Right lobe of liver (tissue), 6 donors: ENCODE data around the gene PBOV1. TPM values are rescaled to one million over a fixed set of nuclear protein-coding genes. Genes with fewer than 3 reads are reported as not detected.

Source experiments
- ATAC-seq, 4 donors: fragments of 200-7000 bp; cut with Tn5 transposase; one replicate each; pipeline ENCODE4 v1.9.1; 2020; ENCODE audit warnings: mild to moderate bottlenecking in 4 of 4, moderate library complexity in 4 of 4
- DNase-seq, 3 donors: peaks; one replicate each; pipeline ENCODE4 v3.0.0-alpha.2; 2020
- H3K27ac ChIP-seq, 3 donors: fragments of 200-600 bp; one replicate each; pipeline ENCODE4 v1.8.0; 2022
- H3K27me3 ChIP-seq, 2 donors: fragments of 200-600 bp; one replicate each; pipeline ENCODE4 v1.8.0; 2022
- H3K36me3 ChIP-seq, 4 donors: fragments of 200-600 bp; sonication (generic) in 1 of 4; one replicate each; pipeline versions ENCODE4 v1.5.1 to v1.8.0; 2017 to 2022; ENCODE audit warnings: control low read depth in 1 of 4
- H3K4me1 ChIP-seq, 4 donors: fragments of 200-600 bp; sonication (generic) in 1 of 4; one replicate each; pipeline versions ENCODE4 v1.5.1 to v1.8.0; 2017 to 2022; ENCODE audit warnings: control low read depth in 1 of 4
- H3K4me3 ChIP-seq, 3 donors: fragments of 200-600 bp; one replicate each; pipeline ENCODE4 v1.8.0; 2022
- H3K9me3 ChIP-seq, 4 donors: fragments of 200-600 bp; sonication (generic) in 1 of 4; one replicate each; pipeline versions ENCODE4 v1.5.1 to v1.8.0; 2017 to 2022; ENCODE audit warnings: control low read depth in 1 of 4
- POLR2A ChIP-seq: fragments of 450-650 bp; IDR thresholded peaks from one replicate; pipeline ENCODE4 v1.6.1; 2017; ENCODE audit warnings: antibody characterized with exemption, mild to moderate bottlenecking
- WGBS: methylation state at CpG from one replicate; pipeline ENCODE4 v1.1.6; 2018; ENCODE audit warnings: low coverage, low lambda C conversion rate; ENCODE audit not compliant: insufficient coverage; ENCODE audit errors: missing lambda C conversion rate; 5-methylcytosine and 5-hydroxymethylcytosine counted together
- intact Hi-C, 2 donors: fragments of 100-400 bp; cut with DNase I; formaldehyde crosslinking; loops; one replicate each; pipeline versions ENCODE4 v1.11.2 to v1.14.1; 2022
- total RNA-seq, 6 experiments: library from RNA; depleted of rRNA in 2 of 6; stranded (reverse); fragments of >200 nt in 2 of 6; fragmentation: NEBNext Ultra II Directional in 3 of 6; extraction: Animal tissue kit (Norgen Biotek cat#: 25700) in 3 of 6; gene quantifications; one replicate each; pipeline versions ENCODE4 v1.1.0 to v1.2.4, GENCODE V29; 2016 to 2023
- TF ChIP-seq, protein P1 (sequence below), 4 donors: fragments of 200-600 bp in 3 of 4; fragments of 450-650 bp in 1 of 4; IDR thresholded peaks; one replicate each; pipeline versions ENCODE4 v1.5.1 to v1.8.0; 2016 to 2022; ENCODE audit warnings: antibody characterized with exemption in 4 of 4, mild to moderate bottlenecking in 2 of 4
- donor health status: DM: no; HTN: yes; CAD: no.
- donor health status: DM: no; HTN: no; CAD: no.
- donor health status: DM: no; HTN: no; CAD: no.
- donor health status: DM: no; HTN: yes; CAD: no.
- donor health status: DM: no; HTN: yes; CAD: no.

Gene PBOV1
- total RNA-seq, 6 experiments from 2014 or later, result not detected

DNA sequence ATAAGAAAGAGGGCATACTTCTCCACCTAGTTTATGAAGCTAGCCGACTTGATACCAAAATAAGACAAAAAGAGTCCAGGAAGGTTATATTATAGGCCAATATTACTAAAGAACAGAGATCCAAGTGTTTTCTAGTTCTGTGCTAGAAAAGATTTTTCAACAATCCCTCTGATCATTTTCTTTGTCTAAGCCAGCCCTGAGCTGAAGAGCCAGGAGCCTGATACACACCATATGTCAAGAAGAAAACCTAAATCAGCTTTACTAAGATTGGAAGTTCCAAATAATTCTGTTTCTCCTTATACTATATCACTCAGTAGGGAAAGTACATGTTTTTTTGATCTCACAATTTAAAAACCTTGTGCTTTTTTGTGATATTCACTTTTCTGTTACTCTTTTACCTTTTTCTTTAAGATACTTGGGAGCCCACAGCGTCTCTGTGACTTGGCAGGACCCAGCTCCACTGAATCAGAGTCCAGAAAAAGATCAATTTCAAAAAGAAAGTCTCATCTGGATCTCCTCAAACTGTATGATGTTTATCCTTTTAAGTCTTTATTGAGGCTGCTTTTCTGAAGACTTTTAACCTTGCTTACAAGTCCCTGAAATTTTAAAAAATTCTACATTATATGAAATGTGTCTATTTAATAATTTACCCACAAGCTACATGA is 43.0 kb upstream of the PBOV1 start:
- no peak for TF ChIP-seq POLR2A
- TF ChIP-seq, protein P1, sequence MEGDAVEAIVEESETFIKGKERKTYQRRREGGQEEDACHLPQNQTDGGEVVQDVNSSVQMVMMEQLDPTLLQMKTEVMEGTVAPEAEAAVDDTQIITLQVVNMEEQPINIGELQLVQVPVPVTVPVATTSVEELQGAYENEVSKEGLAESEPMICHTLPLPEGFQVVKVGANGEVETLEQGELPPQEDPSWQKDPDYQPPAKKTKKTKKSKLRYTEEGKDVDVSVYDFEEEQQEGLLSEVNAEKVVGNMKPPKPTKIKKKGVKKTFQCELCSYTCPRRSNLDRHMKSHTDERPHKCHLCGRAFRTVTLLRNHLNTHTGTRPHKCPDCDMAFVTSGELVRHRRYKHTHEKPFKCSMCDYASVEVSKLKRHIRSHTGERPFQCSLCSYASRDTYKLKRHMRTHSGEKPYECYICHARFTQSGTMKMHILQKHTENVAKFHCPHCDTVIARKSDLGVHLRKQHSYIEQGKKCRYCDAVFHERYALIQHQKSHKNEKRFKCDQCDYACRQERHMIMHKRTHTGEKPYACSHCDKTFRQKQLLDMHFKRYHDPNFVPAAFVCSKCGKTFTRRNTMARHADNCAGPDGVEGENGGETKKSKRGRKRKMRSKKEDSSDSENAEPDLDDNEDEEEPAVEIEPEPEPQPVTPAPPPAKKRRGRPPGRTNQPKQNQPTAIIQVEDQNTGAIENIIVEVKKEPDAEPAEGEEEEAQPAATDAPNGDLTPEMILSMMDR (IDR thresholded peaks at IDR 0.05), result no peak
- no peaks in the 10 kb centered on the region for H3K9me3 ChIP-seq
- H3K27me3 ChIP-seq, result no peaks in the 10 kb centered on the region
- no peak overlapping the region for H3K4me3 ChIP-seq
- no peak for DNase-seq
- no peaks in the 10 kb centered on the region for H3K36me3 ChIP-seq
- H3K27ac ChIP-seq, result no peak overlapping the region
- intact Hi-C loops, result no loop called here
- ATAC-seq, result no peak
- WGBS, result 63% methylated on average over 2 of the region's 2 CpGs
- H3K4me1 ChIP-seq, result peaks cover 0 to 26% (median 4%) of the 10 kb centered on the region in 4 donors

DNA sequence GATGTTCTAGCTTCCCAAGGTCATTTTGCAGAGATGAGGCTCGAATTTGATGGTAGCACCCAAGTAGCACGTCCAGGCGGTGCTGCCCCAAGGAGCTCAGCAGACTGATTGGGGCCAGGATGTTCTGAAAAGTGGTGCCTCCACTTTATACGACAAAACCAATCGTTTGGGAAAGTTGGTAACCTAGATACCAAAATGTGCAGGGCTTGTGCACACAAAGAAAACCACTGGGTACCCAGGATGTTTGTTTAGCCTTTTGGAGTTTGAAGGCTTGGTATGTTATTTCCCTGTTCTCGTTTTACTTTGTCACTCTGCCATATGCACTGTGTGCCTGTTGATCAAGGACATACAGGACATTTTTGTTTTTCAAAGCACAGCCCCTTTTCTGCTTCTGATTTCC is 40.7 kb upstream of the PBOV1 start:
- TF ChIP-seq POLR2A, result no peak
- TF ChIP-seq, protein P1 (IDR thresholded peaks at IDR 0.05), result no peak
- H3K9me3 ChIP-seq, result no peaks in the 10 kb centered on the region
- H3K27ac ChIP-seq, result no peak overlapping the region
- DNase-seq (no peak), ATAC-seq (peak in 3 of 4 donors; percentile 24 to 90 (median 89))
- H3K4me1 ChIP-seq, result peaks cover 0 to 27% (median 4%) of the 10 kb centered on the region in 4 donors
- WGBS, result 60% methylated on average over 6 of the region's 6 CpGs
- intact Hi-C loops, result no loop called here
- no peaks in the 10 kb centered on the region for H3K27me3 ChIP-seq
- H3K4me3 ChIP-seq, result no peak overlapping the region
- H3K36me3 ChIP-seq, result no peaks in the 10 kb centered on the region

DNA sequence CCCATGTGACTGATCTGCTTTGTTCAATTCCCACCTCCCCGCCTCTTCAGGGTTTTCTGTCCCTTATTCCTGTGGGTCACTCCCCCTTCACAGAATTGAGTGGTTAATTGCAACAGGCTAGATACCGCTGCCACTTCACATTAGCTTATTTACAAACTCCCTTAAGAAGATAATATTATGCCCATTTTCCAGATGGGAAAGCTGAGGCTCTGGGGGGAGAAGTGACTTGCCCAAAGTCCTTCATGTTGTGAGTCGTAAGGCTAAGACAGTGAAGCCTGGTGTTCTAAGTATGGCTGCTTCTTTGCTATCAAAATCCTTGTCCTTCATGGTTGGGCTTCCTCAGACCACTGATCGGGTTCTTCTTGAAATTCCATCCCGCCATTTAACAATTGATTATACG is 39.9 kb upstream of the PBOV1 start:
- Histone ChIP-seq H3K4me3 (no peak overlapping the region), H3K36me3 (no peaks in the 10 kb centered on the region), H3K27me3 (no peaks in the 10 kb centered on the region), H3K9me3 (no peaks in the 10 kb centered on the region), H3K4me1 (peaks cover 0 to 27% (median 4%) of the 10 kb centered on the region in 4 donors), H3K27ac (no peak overlapping the region)
- no peak for TF ChIP-seq POLR2A
- TF ChIP-seq, protein P1 (IDR thresholded peaks at IDR 0.05), result no peak
- intact Hi-C loops, result no loop called here
- 94% methylated on average over 6 of the region's 6 CpGs for WGBS
- no peak for DNase-seq
- no peak for ATAC-seq

DNA sequence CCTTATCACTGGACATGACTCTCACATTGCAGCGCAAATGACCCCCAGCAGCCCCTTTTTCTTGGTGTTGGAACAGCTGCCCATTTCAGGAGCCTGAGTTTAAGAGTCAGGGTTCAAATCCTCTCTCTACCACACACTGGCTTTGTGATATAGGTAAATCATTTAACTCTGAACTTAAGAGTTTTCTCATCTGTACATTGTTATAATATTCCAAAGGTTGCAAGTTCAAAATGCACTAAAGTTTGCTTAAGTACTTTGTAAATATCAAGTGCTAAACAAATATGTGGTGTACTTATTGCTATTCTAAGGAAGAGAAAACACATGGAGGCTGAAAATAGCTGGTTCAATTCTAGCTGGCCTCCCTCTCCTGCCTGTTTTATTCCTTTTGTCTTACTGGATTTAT is 39.3 kb upstream of the PBOV1 start:
- intact Hi-C loops, result no loop called here
- no peaks in the 10 kb centered on the region for H3K9me3 ChIP-seq
- WGBS, result 89% methylated on average over 1 of the region's 1 CpG
- H3K27me3 ChIP-seq, result no peaks in the 10 kb centered on the region
- ATAC-seq, result peak in 3 of 4 donors; percentile 15 to 59 (median 18)
- H3K27ac ChIP-seq, result no peak overlapping the region
- H3K4me1 ChIP-seq, result peaks cover 0 to 27% (median 4%) of the 10 kb centered on the region in 4 donors
- H3K36me3 ChIP-seq, result no peaks in the 10 kb centered on the region
- no peak for DNase-seq
- TF ChIP-seq, protein P1 (IDR thresholded peaks at IDR 0.05), result no peak
- no peak for TF ChIP-seq POLR2A
- H3K4me3 ChIP-seq, result no peak overlapping the region
